IMR-90 (cell line): ENCODE measurements around the gene ZNF418. TPM values are rescaled to one million over a fixed set of nuclear protein-coding genes. Genes with fewer than 3 reads are reported as not detected.
A peak's percentile ranks its signal among the peaks of the same experiment; 100 is the strongest.

ENCODE experiments used
- ATAC-seq: fragments of 200-7000 bp; cut with Tn5 transposase; 2 replicates; pipeline ENCODE4 v1.9.1; 2020; ENCODE audit warnings: low read depth, mild to moderate bottlenecking, moderate library complexity
- BruUV-seq: library from RNA; stranded (reverse); fragments of 400-500 nt; replicated peaks from 2 replicates; lab custom pipeline; 2021; lab: Mats Ljungman, UMichigan
- CTCF ChIA-PET: fragments of 300-600 bp; formaldehyde crosslinking; extraction: SDS; loops from one replicate; lab custom pipeline; 2021; ENCODE audit warnings: antibody characterized with exemption; lab: Yijun Ruan, JAX
- POLR2A ChIA-PET: fragments of 300-600 bp; sonication (Branson Sonifier 250); formaldehyde crosslinking; loops from one replicate; lab custom pipeline; 2022; ENCODE audit warnings: antibody characterized with exemption; ENCODE audit not compliant: unreplicated experiment; lab: Charles Lee
- DNase-seq: peaks from one replicate; pipeline ENCODE4 v3.0.0; 2013
- H2AFZ ChIP-seq: replicated peaks from 2 replicates; pipeline ENCODE3; 2013; ENCODE audit warnings: low read length, mild to moderate bottlenecking; ENCODE audit not compliant: poor library complexity
- H2AK5ac ChIP-seq: 2 replicates; pipeline ENCODE4 v1.6.1; 2013; ENCODE audit warnings: low read depth, low read length, inconsistent platforms
- H2AK9ac ChIP-seq: replicated peaks from 2 replicates; pipeline ENCODE3; 2013; ENCODE audit warnings: mild to moderate bottlenecking, low read depth, low read length, moderate library complexity; ENCODE audit not compliant: poor library complexity
- H2BK120ac ChIP-seq: 2 replicates; pipeline ENCODE4 v1.6.1; 2013; ENCODE audit warnings: low read depth, low read length, inconsistent platforms
- H2BK15ac ChIP-seq: 3 replicates; pipeline ENCODE4 v1.6.1; 2013; ENCODE audit warnings: low read depth, low read length, inconsistent platforms
- H2BK20ac ChIP-seq: 2 replicates; pipeline ENCODE4 v1.6.1; 2013; ENCODE audit warnings: low read depth, mild to moderate bottlenecking, inconsistent platforms, low read length, moderate library complexity
- H2BK5ac ChIP-seq: 2 replicates; pipeline ENCODE4 v1.6.1; 2013; ENCODE audit warnings: mild to moderate bottlenecking, low read depth, low read length, inconsistent platforms; ENCODE audit not compliant: poor library complexity, severe bottlenecking
- H3K14ac ChIP-seq: replicated peaks from 2 replicates; pipeline ENCODE4 v1.6.1; 2013; ENCODE audit warnings: low read depth, low read length, inconsistent platforms
- H3K18ac ChIP-seq: 2 replicates; pipeline ENCODE4 v1.6.1; 2013; ENCODE audit warnings: low read depth, low read length, control low read depth
- H3K23ac ChIP-seq: 2 replicates; pipeline ENCODE4 v1.6.1; 2013; ENCODE audit warnings: low read depth, low read length, inconsistent platforms
- H3K27ac ChIP-seq: 2 replicates; pipeline ENCODE4 v1.5.1; 2013; ENCODE audit warnings: mild to moderate bottlenecking, control low read depth, low read length; ENCODE audit not compliant: insufficient read depth
- H3K27me3 ChIP-seq: 2 replicates; pipeline ENCODE4 v1.6.1; 2013; ENCODE audit warnings: low read length; ENCODE audit not compliant: control insufficient read depth, insufficient read depth
- H3K36me3 ChIP-seq: 2 replicates; pipeline ENCODE4 v1.6.1; 2013; ENCODE audit warnings: low read length, mixed read lengths; ENCODE audit not compliant: control insufficient read depth, insufficient read depth
- H3K4ac ChIP-seq: 2 replicates; pipeline ENCODE4 v1.6.1; 2013; ENCODE audit warnings: low read depth, low read length, inconsistent platforms
- H3K4me1 ChIP-seq: 2 replicates; pipeline ENCODE4 v1.6.1; 2013; ENCODE audit warnings: low read length, mixed read lengths; ENCODE audit not compliant: control insufficient read depth, insufficient read depth
- H3K4me2 ChIP-seq: 2 replicates; pipeline ENCODE4 v1.6.1; 2013; ENCODE audit warnings: low read depth, mild to moderate bottlenecking, control low read depth, low read length, moderate library complexity
- H3K4me3 ChIP-seq: 2 replicates; pipeline ENCODE4 v1.5.1; 2013; ENCODE audit warnings: low read depth, mild to moderate bottlenecking, control low read depth, low read length, moderate library complexity; ENCODE audit not compliant: insufficient read depth
- H3K56ac ChIP-seq: 2 replicates; pipeline ENCODE4 v1.6.1; 2013; ENCODE audit warnings: low read length, inconsistent platforms; ENCODE audit not compliant: insufficient read depth; ENCODE audit errors: extremely low read depth
- H3K79me1 ChIP-seq, 2 experiments: 2 replicates each; pipeline ENCODE4 v1.6.1; 2013; ENCODE audit warnings: low read length in 2 of 2, inconsistent platforms in 1 of 2, low read depth in 1 of 2
- H3K9ac ChIP-seq: 2 replicates; pipeline ENCODE4 v1.6.1; 2013; ENCODE audit warnings: low read depth, low read length, control low read depth
- H3K9me1 ChIP-seq: 2 replicates; pipeline ENCODE4 v1.6.1; 2013; ENCODE audit warnings: low read length, inconsistent platforms; ENCODE audit not compliant: insufficient read depth
- H3K9me3 ChIP-seq: 2 replicates; pipeline ENCODE4 v1.6.1; 2013; ENCODE audit warnings: low read length; ENCODE audit not compliant: control insufficient read depth, insufficient read depth
- H4K20me1 ChIP-seq: 2 replicates; pipeline ENCODE4 v1.6.1; 2013; ENCODE audit warnings: low read length, inconsistent platforms; ENCODE audit not compliant: insufficient read depth
- H4K5ac ChIP-seq: 2 replicates; pipeline ENCODE4 v1.6.1; 2013; ENCODE audit warnings: mild to moderate bottlenecking, low read depth, low read length, control low read depth
- H4K8ac ChIP-seq, 2 experiments: 2 replicates each; pipeline ENCODE4 v1.6.1; 2013; ENCODE audit warnings: low read depth in 2 of 2, low read length in 2 of 2, control low read depth in 1 of 2, inconsistent platforms in 1 of 2
- H4K91ac ChIP-seq: 2 replicates; pipeline ENCODE4 v1.6.1; 2013; ENCODE audit warnings: low read depth, low read length, inconsistent platforms; ENCODE audit not compliant: insufficient read depth
- BHLHE40 ChIP-seq: fragments of 150-350 bp; IDR thresholded peaks from 2 replicates; pipeline ENCODE4 v1.6.1; 2016; ENCODE audit warnings: mild to moderate bottlenecking, low read depth, low read length
- CEBPB ChIP-seq: IDR thresholded peaks from 2 replicates; pipeline ENCODE4 v1.6.1; 2012; ENCODE audit warnings: low read depth, low read length, improper control_type of control experiment
- CHD1 ChIP-seq: IDR thresholded peaks from 2 replicates; pipeline ENCODE4 v1.6.1; 2012; ENCODE audit warnings: low read depth, low read length, improper control_type of control experiment
- MAFK ChIP-seq: IDR thresholded peaks from 2 replicates; pipeline ENCODE4 v1.6.1; 2012; ENCODE audit warnings: low read depth, low read length, improper control_type of control experiment
- MAZ ChIP-seq: IDR thresholded peaks from 2 replicates; pipeline ENCODE4 v1.6.1; 2012; ENCODE audit warnings: low read depth, mild to moderate bottlenecking, low read length, improper control_type of control experiment, moderate library complexity, borderline replicate concordance
- POLR2A ChIP-seq: IDR thresholded peaks from 2 replicates; pipeline ENCODE4 v1.6.1; 2012; ENCODE audit warnings: mild to moderate bottlenecking, low read depth, low read length
- RAD21 ChIP-seq: IDR thresholded peaks from 2 replicates; pipeline ENCODE4 v1.6.1; 2012; ENCODE audit warnings: low read length, improper control_type of control experiment
- RCOR1 ChIP-seq: IDR thresholded peaks from 2 replicates; pipeline ENCODE4 v1.6.1; 2012; ENCODE audit warnings: mild to moderate bottlenecking, low read length, improper control_type of control experiment; ENCODE audit not compliant: insufficient replicate concordance
- RFX5 ChIP-seq: IDR thresholded peaks from 2 replicates; pipeline ENCODE4 v1.8.0; 2012; ENCODE audit warnings: low read depth, mild to moderate bottlenecking, low read length, moderate library complexity
- SMC3 ChIP-seq: fragments of 150-350 bp; IDR thresholded peaks from 2 replicates; pipeline ENCODE4 v1.6.1; 2016; ENCODE audit warnings: low read depth, mild to moderate bottlenecking, antibody characterized with exemption, low read length, moderate library complexity
- WGBS, 2 experiments: methylation state at CpG; one replicate each; pipeline versions ENCODE4 v1.1.5 to v1.1.7; 2013; ENCODE audit warnings: missing lambda C conversion rate in 2 of 2; ENCODE audit not compliant: insufficient read length in 1 of 2; ENCODE audit errors: extremely low coverage in 2 of 2; 5-methylcytosine and 5-hydroxymethylcytosine counted together
- dilution Hi-C: fragments of 300-500 bp; cut with HindIII; formaldehyde crosslinking; loops from one replicate; pipeline ENCODE4 v1.14.3; 2018; ENCODE audit warnings: low sequenced_read_pairs; ENCODE audit not compliant: unreplicated experiment
- in situ Hi-C: fragments of 300-500 bp; cut with MboI; formaldehyde crosslinking; loops from 3 replicates; pipeline ENCODE4 v1.14.3; 2019; ENCODE audit warnings: low sequenced_read_pairs, inconsistent platforms, mixed read lengths
- intact Hi-C: fragments of 100-400 bp; cut with micrococcal nuclease; formaldehyde crosslinking; loops from 2 replicates; pipeline ENCODE4 v1.10.0; 2022
- polyA plus RNA-seq, 3 experiments: library from polyadenylated mRNA; depleted of rRNA; stranded (reverse); fragments of >200 nt; gene quantifications; 2 replicates each; pipeline ENCODE4 v1.2.3, GENCODE V29; 2012; ENCODE audit warnings: low replicate concordance in 1 of 3
- total RNA-seq: library from RNA; depleted of rRNA; stranded (reverse); fragments of >200 nt; gene quantifications from 2 replicates; pipeline ENCODE4 v1.2.3, GENCODE V29; 2012
- TF ChIP-seq, protein P1 (sequence below): fragments of 150-350 bp; IDR thresholded peaks from 2 replicates; pipeline ENCODE4 v1.6.1; 2017; ENCODE audit warnings: mild to moderate bottlenecking, antibody characterized with exemption, low read length, low read depth
- TF ChIP-seq, protein P2 (sequence below): conservative IDR thresholded peaks from 2 replicates; pipeline ENCODE4 v1.5.1; 2012; ENCODE audit warnings: mild to moderate bottlenecking, low read depth, low read length, improper control_type of control experiment

ZNF418 gene
- total and polyA plus RNA-seq, 2 of the 4 experiments (the other 2 are of a cell fraction): 2.1 to 3.4 TPM

DNA sequence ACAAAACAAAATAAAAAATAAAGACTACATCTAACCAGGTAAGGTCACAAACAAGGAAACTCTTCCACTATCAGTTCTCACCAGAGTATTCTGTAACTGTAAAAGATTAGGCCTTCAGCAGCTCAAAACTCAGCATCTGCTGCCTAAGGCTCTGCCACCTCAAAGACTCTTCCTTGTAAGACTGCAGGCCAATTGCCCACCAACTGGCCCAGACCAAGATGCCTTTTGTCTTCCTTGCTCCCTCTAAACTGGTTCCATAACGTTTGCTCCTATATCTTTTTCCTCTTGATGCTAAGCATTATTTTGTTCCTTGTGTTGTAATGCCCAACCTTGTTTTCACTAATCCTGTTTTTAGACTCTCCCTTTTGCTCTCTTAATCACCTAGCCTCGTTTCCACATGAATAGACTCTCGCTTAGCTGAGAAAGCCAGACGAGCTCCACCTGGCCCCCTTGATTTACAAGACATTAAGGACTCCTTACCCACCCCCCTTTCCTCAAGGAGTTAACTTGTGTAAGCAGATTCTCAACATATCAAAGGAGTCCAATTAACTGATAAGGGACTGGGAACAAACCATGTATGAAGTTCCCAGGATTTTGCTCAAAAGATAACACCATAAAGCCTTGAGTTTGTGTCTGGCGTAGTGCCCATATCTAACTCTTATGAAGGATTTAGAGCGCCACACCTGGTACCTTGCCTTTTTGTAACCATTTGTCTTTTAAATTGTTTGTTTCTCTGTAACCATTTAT lies 47.8 kb downstream of the ZNF418 start:
- no peak overlapping the region for H2BK15ac ChIP-seq
- WGBS, 2 experiments: 0% methylated on average over 1 of the region's 6 CpGs; no CpG with 5 or more reads in 1 of the 2 experiments
- no peak overlapping the region for H3K4me3 ChIP-seq
- H4K8ac ChIP-seq: no peak overlapping the region
- no TSS peak for BruUV-seq
- intact Hi-C loops (no loop called here), dilution Hi-C loops (no loop called here), in situ Hi-C loops (no loop called here)
- H3K14ac ChIP-seq: 0 out of 2 replicates have a peak overlapping the region, but pooled peaks have one; percentile 22
- H2AK9ac ChIP-seq: no peak overlapping the region
- H2BK20ac ChIP-seq: no peak overlapping the region
- no peak for ATAC-seq
- peaks cover 2% of the 10 kb centered on the region; the same call in 1 of the 2 replicates for H3K4me1 ChIP-seq
- H2BK120ac ChIP-seq: no peak overlapping the region
- H3K9me3 ChIP-seq: peaks cover 3% of the 10 kb centered on the region; the same call in 1 of the 2 replicates
- peaks cover 16 to 25% of the 10 kb centered on the region in 2 experiments for H3K79me1 ChIP-seq
- no peaks in the 10 kb centered on the region for H3K9me1 ChIP-seq
- H4K91ac ChIP-seq: no peak overlapping the region
- no peak for TF ChIP-seq MAFK
- no peak for TF ChIP-seq SMC3
- no peak for TF ChIP-seq POLR2A
- TF ChIP-seq, protein P1, sequence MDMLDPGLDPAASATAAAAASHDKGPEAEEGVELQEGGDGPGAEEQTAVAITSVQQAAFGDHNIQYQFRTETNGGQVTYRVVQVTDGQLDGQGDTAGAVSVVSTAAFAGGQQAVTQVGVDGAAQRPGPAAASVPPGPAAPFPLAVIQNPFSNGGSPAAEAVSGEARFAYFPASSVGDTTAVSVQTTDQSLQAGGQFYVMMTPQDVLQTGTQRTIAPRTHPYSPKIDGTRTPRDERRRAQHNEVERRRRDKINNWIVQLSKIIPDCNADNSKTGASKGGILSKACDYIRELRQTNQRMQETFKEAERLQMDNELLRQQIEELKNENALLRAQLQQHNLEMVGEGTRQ: no peak
- no peak for TF ChIP-seq CHD1
- TF ChIP-seq MAZ: no peak
- TF ChIP-seq, protein P2, sequence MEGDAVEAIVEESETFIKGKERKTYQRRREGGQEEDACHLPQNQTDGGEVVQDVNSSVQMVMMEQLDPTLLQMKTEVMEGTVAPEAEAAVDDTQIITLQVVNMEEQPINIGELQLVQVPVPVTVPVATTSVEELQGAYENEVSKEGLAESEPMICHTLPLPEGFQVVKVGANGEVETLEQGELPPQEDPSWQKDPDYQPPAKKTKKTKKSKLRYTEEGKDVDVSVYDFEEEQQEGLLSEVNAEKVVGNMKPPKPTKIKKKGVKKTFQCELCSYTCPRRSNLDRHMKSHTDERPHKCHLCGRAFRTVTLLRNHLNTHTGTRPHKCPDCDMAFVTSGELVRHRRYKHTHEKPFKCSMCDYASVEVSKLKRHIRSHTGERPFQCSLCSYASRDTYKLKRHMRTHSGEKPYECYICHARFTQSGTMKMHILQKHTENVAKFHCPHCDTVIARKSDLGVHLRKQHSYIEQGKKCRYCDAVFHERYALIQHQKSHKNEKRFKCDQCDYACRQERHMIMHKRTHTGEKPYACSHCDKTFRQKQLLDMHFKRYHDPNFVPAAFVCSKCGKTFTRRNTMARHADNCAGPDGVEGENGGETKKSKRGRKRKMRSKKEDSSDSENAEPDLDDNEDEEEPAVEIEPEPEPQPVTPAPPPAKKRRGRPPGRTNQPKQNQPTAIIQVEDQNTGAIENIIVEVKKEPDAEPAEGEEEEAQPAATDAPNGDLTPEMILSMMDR: no peak
- TF ChIP-seq BHLHE40: no peak
- no peak for TF ChIP-seq RAD21
- no peak for TF ChIP-seq CEBPB
- TF ChIP-seq RFX5: no peak
- no peak for TF ChIP-seq RCOR1
- H4K20me1 ChIP-seq: no peaks in the 10 kb centered on the region
- H3K27me3 ChIP-seq: no peaks in the 10 kb centered on the region
- H3K4ac ChIP-seq: no peak overlapping the region
- no peak overlapping the region for H2BK5ac ChIP-seq
- H3K9ac ChIP-seq: no peak overlapping the region
- no peak overlapping the region for H4K5ac ChIP-seq
- no peak for DNase-seq
- ChIA-PET CTCF (no interaction called here), POLR2A (no interaction called here)
- peak overlapping the region; percentile 66; the same call in 1 of the 2 replicates for H3K23ac ChIP-seq
- peak overlapping the region; percentile 85 for H3K4me2 ChIP-seq
- no peak overlapping the region for H3K27ac ChIP-seq
- no peak overlapping the region for H2AK5ac ChIP-seq
- H3K36me3 ChIP-seq: peaks cover 5% of the 10 kb centered on the region
- H3K18ac ChIP-seq: no peak overlapping the region
- no peak overlapping the region for H2AFZ ChIP-seq
- no peak overlapping the region for H3K56ac ChIP-seq
